ENCODE data around the gene CDX1.

CDX1 gene

GRCh38 chr5:150137997-150138396 lies 28.6 kb upstream of the CDX1 start:
- Histone ChIP-seq H3K27me3 (ENCODE audit: control insufficient read depth in 1 of 2, insufficient read depth in 1 of 2, low read length in 2 of 2) (no peaks in the 10 kb centered on the region), H3K79me1 (replicated peaks; ENCODE audit: low read length, poor library complexity, severe bottlenecking) (peaks cover 5% of the 10 kb centered on the region), H3K4me3 (ENCODE audit: insufficient read depth in 1 of 2, low read depth in 1 of 2, low read length in 2 of 2) (peak overlapping the region in 1 of 2 experiments; percentile 56), H3K27ac (ENCODE audit: low read length, poor library complexity, severe bottlenecking) (peak overlapping the region; percentile 99), H3K9ac (ENCODE audit: low read length) (peak overlapping the region; percentile 82), H3K18ac (ENCODE audit: low read depth in 1 of 2, low read length in 2 of 2) (peak overlapping the region; percentile 91 to 100), H3K36me3 (ENCODE audit: control insufficient read depth in 1 of 2, insufficient read depth in 2 of 2, low read depth in 1 of 2, low read length in 2 of 2) (peaks cover 34 to 86% of the 10 kb centered on the region in 2 experiments), H3K4me1 (ENCODE audit: control insufficient read depth, insufficient read depth, low read depth, low read length) (peaks cover 75% of the 10 kb centered on the region), H3K4ac (ENCODE audit: low read depth in 1 of 2, low read length in 2 of 2) (peak overlapping the region; percentile 76 to 99), H3K4me2 (ENCODE audit: low read length, poor library complexity, severe bottlenecking) (no peak overlapping the region), H4K91ac (ENCODE audit: low read length) (peak overlapping the region; percentile 100), H2BK120ac (ENCODE audit: low read depth, low read length) (peak overlapping the region; percentile 99), H2BK15ac (ENCODE audit: low read depth, poor library complexity, severe bottlenecking) (peak overlapping the region; percentile 99), H2BK5ac (ENCODE audit: low read depth, low read length, poor library complexity, severe bottlenecking) (peak overlapping the region; percentile 92), H2BK12ac (ENCODE audit: low read length in 2 of 2) (peak overlapping the region; percentile 74 to 100), H2AK5ac (ENCODE audit: low read length, severe bottlenecking) (peak overlapping the region; percentile 94), H3K23ac (ENCODE audit: low read length in 2 of 2) (peak overlapping the region in 1 of 2 experiments; percentile 27), H3K9me3 (ENCODE audit: control insufficient read depth, low read length) (no peaks in the 10 kb centered on the region), H2AFZ (ENCODE audit: low read depth, low read length) (no peak overlapping the region), H4K8ac (ENCODE audit: low read length) (peak overlapping the region; percentile 98), H3K14ac (ENCODE audit: low read length in 2 of 2) (peak overlapping the region in 1 of 2 experiments; percentile 90)
- 56% methylated on average over 5 of the region's 5 CpGs for WGBS
- peak; percentile 59 for DNase-seq

GRCh38 chr5:150138551-150139265 lies 27.9 kb upstream of the CDX1 start:
- 2% methylated on average over 9 of the region's 10 CpGs for WGBS
- H3K9me3 ChIP-seq (ENCODE audit: control insufficient read depth, low read length) = no peaks in the 10 kb centered on the region
- H3K79me1 ChIP-seq (replicated peaks; ENCODE audit: low read length, poor library complexity, severe bottlenecking) = no peaks in the 10 kb centered on the region
- peak overlapping the region; percentile 99 for H3K27ac ChIP-seq (ENCODE audit: low read length, poor library complexity, severe bottlenecking)
- peak overlapping the region; percentile 99 for H2BK15ac ChIP-seq (ENCODE audit: low read depth, poor library complexity, severe bottlenecking)
- H3K27me3 ChIP-seq (ENCODE audit: control insufficient read depth in 1 of 2, insufficient read depth in 1 of 2, low read length in 2 of 2) = no peaks in the 10 kb centered on the region
- peak overlapping the region in 1 of 2 experiments; percentile 90 for H3K23ac ChIP-seq (ENCODE audit: low read length in 2 of 2)
- H4K91ac ChIP-seq (ENCODE audit: low read length) = peak overlapping the region; percentile 100
- H2BK120ac ChIP-seq (ENCODE audit: low read depth, low read length) = peak overlapping the region; percentile 99
- peak overlapping the region; percentile 98 for H2AK5ac ChIP-seq (ENCODE audit: low read length, severe bottlenecking)
- peak overlapping the region; percentile 99 to 100 for H3K18ac ChIP-seq (ENCODE audit: low read depth in 1 of 2, low read length in 2 of 2)
- peak overlapping the region; percentile 99 to 100 for H2BK12ac ChIP-seq (ENCODE audit: low read length in 2 of 2)
- H3K4me1 ChIP-seq (ENCODE audit: control insufficient read depth, insufficient read depth, low read depth, low read length) = peaks cover 81% of the 10 kb centered on the region
- H2AFZ ChIP-seq (ENCODE audit: low read depth, low read length) = no peak overlapping the region
- H3K9ac ChIP-seq (ENCODE audit: low read length) = peak overlapping the region; percentile 82
- H2BK5ac ChIP-seq (ENCODE audit: low read depth, low read length, poor library complexity, severe bottlenecking) = peak overlapping the region; percentile 96
- H4K8ac ChIP-seq (ENCODE audit: low read length) = peak overlapping the region; percentile 98
- peak; percentile 95 for DNase-seq
- peaks cover 27 to 79% of the 10 kb centered on the region in 2 experiments for H3K36me3 ChIP-seq (ENCODE audit: control insufficient read depth in 1 of 2, insufficient read depth in 2 of 2, low read depth in 1 of 2, low read length in 2 of 2)
- peak overlapping the region in 1 of 2 experiments; percentile 90 for H3K14ac ChIP-seq (ENCODE audit: low read length in 2 of 2)
- peak overlapping the region in 1 of 2 experiments; percentile 56 for H3K4me3 ChIP-seq (ENCODE audit: insufficient read depth in 1 of 2, low read depth in 1 of 2, low read length in 2 of 2)
- peak overlapping the region; percentile 98 to 99 for H3K4ac ChIP-seq (ENCODE audit: low read depth in 1 of 2, low read length in 2 of 2)
- no peak overlapping the region for H3K4me2 ChIP-seq (ENCODE audit: low read length, poor library complexity, severe bottlenecking)

GRCh38 chr5:150139334-150139733 lies 27.2 kb upstream of the CDX1 start:
- peak overlapping the region; percentile 99 for H3K27ac ChIP-seq (ENCODE audit: low read length, poor library complexity, severe bottlenecking)
- peak overlapping the region; percentile 98 to 99 for H3K18ac ChIP-seq (ENCODE audit: low read depth in 1 of 2, low read length in 2 of 2)
- peak overlapping the region; percentile 90 to 98 for H3K4ac ChIP-seq (ENCODE audit: low read depth in 1 of 2, low read length in 2 of 2)
- H3K14ac ChIP-seq (ENCODE audit: low read length in 2 of 2) = peak overlapping the region in 1 of 2 experiments; percentile 90
- H3K4me2 ChIP-seq (ENCODE audit: low read length, poor library complexity, severe bottlenecking) = no peak overlapping the region
- H2BK12ac ChIP-seq (ENCODE audit: low read length in 2 of 2) = peak overlapping the region; percentile 99
- peak; percentile 83 for DNase-seq
- no peaks in the 10 kb centered on the region for H3K79me1 ChIP-seq (replicated peaks; ENCODE audit: low read length, poor library complexity, severe bottlenecking)
- H3K9ac ChIP-seq (ENCODE audit: low read length) = peak overlapping the region; percentile 82
- H2BK5ac ChIP-seq (ENCODE audit: low read depth, low read length, poor library complexity, severe bottlenecking) = peak overlapping the region; percentile 96
- peak overlapping the region; percentile 85 for H4K91ac ChIP-seq (ENCODE audit: low read length)
- peak overlapping the region in 1 of 2 experiments; percentile 32 for H3K4me3 ChIP-seq (ENCODE audit: insufficient read depth in 1 of 2, low read depth in 1 of 2, low read length in 2 of 2)
- peak overlapping the region in 1 of 2 experiments; percentile 63 for H3K23ac ChIP-seq (ENCODE audit: low read length in 2 of 2)
- H3K27me3 ChIP-seq (ENCODE audit: control insufficient read depth in 1 of 2, insufficient read depth in 1 of 2, low read length in 2 of 2) = no peaks in the 10 kb centered on the region
- peak overlapping the region; percentile 55 for H2BK15ac ChIP-seq (ENCODE audit: low read depth, poor library complexity, severe bottlenecking)
- peaks cover 87% of the 10 kb centered on the region for H3K4me1 ChIP-seq (ENCODE audit: control insufficient read depth, insufficient read depth, low read depth, low read length)
- peak overlapping the region; percentile 74 for H4K8ac ChIP-seq (ENCODE audit: low read length)
- no peak overlapping the region for H2AFZ ChIP-seq (ENCODE audit: low read depth, low read length)
- peaks cover 23 to 73% of the 10 kb centered on the region in 2 experiments for H3K36me3 ChIP-seq (ENCODE audit: control insufficient read depth in 1 of 2, insufficient read depth in 2 of 2, low read depth in 1 of 2, low read length in 2 of 2)
- H2BK120ac ChIP-seq (ENCODE audit: low read depth, low read length) = peak overlapping the region; percentile 97
- H3K9me3 ChIP-seq (ENCODE audit: control insufficient read depth, low read length) = no peaks in the 10 kb centered on the region
- 26% methylated on average over 6 of the region's 6 CpGs for WGBS
- peak overlapping the region; percentile 98 for H2AK5ac ChIP-seq (ENCODE audit: low read length, severe bottlenecking)

DNA sequence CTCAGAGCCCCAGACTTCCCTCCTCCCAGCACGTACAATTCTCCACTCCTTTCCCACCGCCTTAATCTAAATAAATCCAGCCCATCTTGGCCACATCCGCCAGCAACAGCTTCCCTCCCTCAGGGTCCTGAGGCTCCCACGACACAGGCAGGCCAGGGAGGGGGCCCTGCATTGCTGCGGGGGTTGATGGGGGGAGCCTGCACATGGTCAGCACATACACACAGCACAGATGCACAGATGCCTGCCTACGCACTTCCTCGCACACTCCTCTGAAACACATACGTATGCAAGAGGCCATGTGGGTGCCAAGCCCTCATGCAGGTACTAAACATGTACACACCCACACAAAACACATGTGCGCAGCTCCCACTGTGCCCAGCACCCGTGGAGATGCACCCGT lies 25.7 kb upstream of the CDX1 start:
- Histone ChIP-seq H3K27ac (ENCODE audit: low read length, poor library complexity, severe bottlenecking) (peak overlapping the region; percentile 99), H3K9ac (ENCODE audit: low read length) (peak overlapping the region; percentile 82), H2BK120ac (ENCODE audit: low read depth, low read length) (peak overlapping the region; percentile 100), H3K9me3 (ENCODE audit: control insufficient read depth, low read length) (no peaks in the 10 kb centered on the region), H3K14ac (ENCODE audit: low read length in 2 of 2) (peak overlapping the region in 1 of 2 experiments; percentile 88), H4K91ac (ENCODE audit: low read length) (peak overlapping the region; percentile 98), H3K4me3 (ENCODE audit: insufficient read depth in 1 of 2, low read depth in 1 of 2, low read length in 2 of 2) (peak overlapping the region in 1 of 2 experiments; percentile 24), H3K36me3 (ENCODE audit: control insufficient read depth in 1 of 2, insufficient read depth in 2 of 2, low read depth in 1 of 2, low read length in 2 of 2) (peaks cover 8 to 68% of the 10 kb centered on the region in 2 experiments), H2AK5ac (ENCODE audit: low read length, severe bottlenecking) (peak overlapping the region; percentile 96), H2BK12ac (ENCODE audit: low read length in 2 of 2) (peak overlapping the region; percentile 96 to 99), H3K23ac (ENCODE audit: low read length in 2 of 2) (peak overlapping the region in 1 of 2 experiments; percentile 75), H3K4me1 (ENCODE audit: control insufficient read depth, insufficient read depth, low read depth, low read length) (peaks cover 85% of the 10 kb centered on the region), H3K79me1 (replicated peaks; ENCODE audit: low read length, poor library complexity, severe bottlenecking) (no peaks in the 10 kb centered on the region), H4K8ac (ENCODE audit: low read length) (peak overlapping the region; percentile 85), H2BK5ac (ENCODE audit: low read depth, low read length, poor library complexity, severe bottlenecking) (peak overlapping the region; percentile 89), H3K4ac (ENCODE audit: low read depth in 1 of 2, low read length in 2 of 2) (peak overlapping the region; percentile 92 to 99), H3K27me3 (ENCODE audit: control insufficient read depth in 1 of 2, insufficient read depth in 1 of 2, low read length in 2 of 2) (no peaks in the 10 kb centered on the region), H2BK15ac (ENCODE audit: low read depth, poor library complexity, severe bottlenecking) (no peak overlapping the region), H2AFZ (ENCODE audit: low read depth, low read length) (no peak overlapping the region), H3K18ac (ENCODE audit: low read depth in 1 of 2, low read length in 2 of 2) (peak overlapping the region; percentile 99), H3K4me2 (ENCODE audit: low read length, poor library complexity, severe bottlenecking) (no peak overlapping the region)
- 18% methylated on average over 11 of the region's 11 CpGs for WGBS
- DNase-seq = peak; percentile 98
